ENCODE results near the gene NTRK3. TPM values are rescaled to one million over a fixed set of nuclear protein-coding genes. Genes with fewer than 3 reads are reported as not detected.

Gene NTRK3
- total RNA-seq, 1 experiment from 2014 or later: not detected

GRCh38 chr15:88201207-88201606 is 55.3 kb downstream of the NTRK3 start:
- Mint-ChIP-seq H3K4me1 (ENCODE audit: low read depth, unreplicated experiment) (no peaks in the 10 kb centered on the region), H3K9me3 (ENCODE audit: low read depth, unreplicated experiment) (no peaks in the 10 kb centered on the region), H3K36me3 (ENCODE audit: insufficient read depth, unreplicated experiment) (no peaks in the 10 kb centered on the region), H3K4me3 (ENCODE audit: low read depth, unreplicated experiment) (no peak overlapping the region), H3K27ac (ENCODE audit: unreplicated experiment) (no peak overlapping the region), H3K27me3 (ENCODE audit: unreplicated experiment) (peaks cover 43% of the 10 kb centered on the region)
- DNase-seq: no peak
- CTCF ChIA-PET: no interaction called here
- intact Hi-C loops (cut with micrococcal nuclease; ENCODE audit: unreplicated experiment): no loop called here
- no TSS peak for BruUV-seq (replicated peaks)
- no peak for TF ChIP-seq CTCF (IDR thresholded peaks at IDR 0.05; ENCODE audit: unreplicated experiment)

GRCh38 chr15:88196961-88197360 is 59.6 kb downstream of the NTRK3 start:
- no peak for DNase-seq
- no TSS peak for BruUV-seq (replicated peaks)
- H3K27ac Mint-ChIP-seq (ENCODE audit: unreplicated experiment): no peak overlapping the region
- H3K4me3 Mint-ChIP-seq (ENCODE audit: low read depth, unreplicated experiment): no peak overlapping the region
- no peaks in the 10 kb centered on the region for H3K4me1 Mint-ChIP-seq (ENCODE audit: low read depth, unreplicated experiment)
- no peaks in the 10 kb centered on the region for H3K36me3 Mint-ChIP-seq (ENCODE audit: insufficient read depth, unreplicated experiment)
- peaks cover 64% of the 10 kb centered on the region for H3K27me3 Mint-ChIP-seq (ENCODE audit: unreplicated experiment)
- TF ChIP-seq CTCF (IDR thresholded peaks at IDR 0.05; ENCODE audit: unreplicated experiment): no peak
- intact Hi-C loops (cut with micrococcal nuclease; ENCODE audit: unreplicated experiment): no loop called here
- CTCF ChIA-PET: no interaction called here
- H3K9me3 Mint-ChIP-seq (ENCODE audit: low read depth, unreplicated experiment): no peaks in the 10 kb centered on the region

- H3K9me3 Mint-ChIP-seq (ENCODE audit: low read depth, unreplicated experiment): no peaks in the 10 kb centered on the region
- BruUV-seq (replicated peaks): no TSS peak
These were observed 62.4 kb downstream of the NTRK3 start for GRCh38 chr15:88194162-88194561.

GRCh38 chr15:88193415-88193814 is 63.1 kb downstream of the NTRK3 start:
- DNase-seq: no peak
- no peaks in the 10 kb centered on the region for H3K9me3 Mint-ChIP-seq (ENCODE audit: low read depth, unreplicated experiment)
- CTCF ChIA-PET: no interaction called here
- BruUV-seq (replicated peaks): no TSS peak
- no peak overlapping the region for H3K4me3 Mint-ChIP-seq (ENCODE audit: low read depth, unreplicated experiment)
- H3K36me3 Mint-ChIP-seq (ENCODE audit: insufficient read depth, unreplicated experiment): no peaks in the 10 kb centered on the region
- H3K4me1 Mint-ChIP-seq (ENCODE audit: low read depth, unreplicated experiment): no peaks in the 10 kb centered on the region
- H3K27ac Mint-ChIP-seq (ENCODE audit: unreplicated experiment): no peak overlapping the region
- TF ChIP-seq CTCF (IDR thresholded peaks at IDR 0.05; ENCODE audit: unreplicated experiment): peak; percentile 17
- intact Hi-C loops (cut with micrococcal nuclease; ENCODE audit: unreplicated experiment): no loop called here
- peaks cover 58% of the 10 kb centered on the region for H3K27me3 Mint-ChIP-seq (ENCODE audit: unreplicated experiment)

More at GRCh38 chr15:88194162-88194561, 62.4 kb downstream of the NTRK3 start:
- CTCF ChIA-PET: no interaction called here
- peaks cover 58% of the 10 kb centered on the region for H3K27me3 Mint-ChIP-seq (ENCODE audit: unreplicated experiment)
- H3K27ac Mint-ChIP-seq (ENCODE audit: unreplicated experiment): no peak overlapping the region
- intact Hi-C loops (cut with micrococcal nuclease; ENCODE audit: unreplicated experiment): no loop called here
- no peaks in the 10 kb centered on the region for H3K4me1 Mint-ChIP-seq (ENCODE audit: low read depth, unreplicated experiment)
- TF ChIP-seq CTCF (IDR thresholded peaks at IDR 0.05; ENCODE audit: unreplicated experiment): no peak
- H3K4me3 Mint-ChIP-seq (ENCODE audit: low read depth, unreplicated experiment): no peak overlapping the region
- no peak for DNase-seq
- no peaks in the 10 kb centered on the region for H3K36me3 Mint-ChIP-seq (ENCODE audit: insufficient read depth, unreplicated experiment)
